ENCODE results near the gene CLCA1.

The CLCA1 gene

DNA sequence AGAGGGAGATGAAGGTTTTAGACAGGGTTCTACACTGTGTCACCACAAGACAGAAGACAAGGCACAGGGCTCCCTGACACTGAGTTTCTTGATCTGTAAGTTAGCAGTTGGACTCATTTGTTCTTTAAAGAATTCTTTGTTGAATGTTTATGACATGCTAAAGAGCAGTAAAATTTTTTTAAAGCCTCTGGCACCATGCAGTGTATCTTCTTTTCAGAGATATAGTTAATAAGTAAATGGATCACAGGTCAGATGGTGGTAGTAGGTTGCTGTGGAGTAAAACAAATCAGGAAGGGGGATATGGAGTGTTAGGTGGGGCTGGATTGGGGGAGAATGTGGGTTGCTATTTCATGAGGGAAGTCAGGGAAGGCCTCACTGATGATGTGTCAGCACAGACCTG is 80.1 kb downstream of the CLCA1 start:
- in situ Hi-C loops (cut with MboI; ENCODE audit: low sequenced_read_pairs): no loop called here

Measured in HL-60/S4 (cell line).